ENCODE measurements around the gene SLC39A11. TPM values are rescaled to one million over a fixed set of nuclear protein-coding genes. Genes with fewer than 3 reads are reported as not detected.

The SLC39A11 gene
- polyA plus RNA-seq, 1 donor: 24.4 TPM

Other genes with a start within 250 kb of the SLC39A11 start
- gene SSTR2, start 72.3 kb upstream of the SLC39A11 start, polyA plus RNA-seq (ENCODE audit: insufficient read length): 2.9 TPM
- 61.4 TPM for gene COG1, start 100.4 kb upstream of the SLC39A11 start, polyA plus RNA-seq (ENCODE audit: insufficient read length)
- gene CPSF4L, start 169.2 kb upstream of the SLC39A11 start, polyA plus RNA-seq (ENCODE audit: insufficient read length): 0.15 TPM
- 39.3 TPM for gene CDC42EP4, start 219.3 kb upstream of the SLC39A11 start, polyA plus RNA-seq (ENCODE audit: insufficient read length)

All from left kidney (tissue), 1 donor.